Caki2 (cell line): Measurements from ENCODE around the gene NPAS2. TPM values are rescaled to one million over a fixed set of nuclear protein-coding genes. Genes with fewer than 3 reads are reported as not detected.

Experiments
- DNase-seq: peaks from one replicate; pipeline ENCODE4 v3.0.0-alpha.2; 2015; ENCODE audit warnings: low read depth
- in situ Hi-C: cut with HindIII; loops from 2 replicates; pipeline ENCODE4 v1.10.0; 2016; ENCODE audit warnings: low sequenced_read_pairs, low pct_unique_long_range_greater_than_20kb, mixed read lengths
- total RNA-seq: library from RNA; depleted of rRNA; stranded (reverse); fragments of >200 nt; shearing (Covaris generic); gene quantifications from 2 replicates; pipeline ENCODE4 v1.2.3, GENCODE V29; 2014; ENCODE audit warnings: low replicate concordance

Gene NPAS2
- total RNA-seq, 1 experiment from 2014 or later = 2.0 TPM

DNA sequence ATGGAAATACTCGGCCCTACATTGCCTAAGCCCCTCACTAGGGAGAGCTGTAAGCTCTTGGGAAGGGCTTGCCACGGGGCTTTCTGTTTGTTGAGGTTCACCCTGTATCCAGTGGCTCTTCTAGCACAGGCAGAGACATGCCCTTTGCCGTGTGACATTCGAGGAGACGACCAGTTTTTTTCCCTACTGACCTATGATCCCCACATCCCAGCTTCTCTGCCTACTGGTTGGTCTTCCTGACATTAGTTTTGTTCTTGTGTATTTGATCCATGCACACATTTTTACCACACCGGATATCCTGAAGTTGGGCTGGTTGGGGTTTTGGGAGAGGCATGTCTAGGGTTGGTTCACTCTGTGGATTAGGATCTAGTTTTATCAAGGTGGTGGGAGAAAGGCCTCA, 69.3 kb downstream of the NPAS2 start:
- in situ Hi-C loops = no loop called here
- no peak for DNase-seq

DNA sequence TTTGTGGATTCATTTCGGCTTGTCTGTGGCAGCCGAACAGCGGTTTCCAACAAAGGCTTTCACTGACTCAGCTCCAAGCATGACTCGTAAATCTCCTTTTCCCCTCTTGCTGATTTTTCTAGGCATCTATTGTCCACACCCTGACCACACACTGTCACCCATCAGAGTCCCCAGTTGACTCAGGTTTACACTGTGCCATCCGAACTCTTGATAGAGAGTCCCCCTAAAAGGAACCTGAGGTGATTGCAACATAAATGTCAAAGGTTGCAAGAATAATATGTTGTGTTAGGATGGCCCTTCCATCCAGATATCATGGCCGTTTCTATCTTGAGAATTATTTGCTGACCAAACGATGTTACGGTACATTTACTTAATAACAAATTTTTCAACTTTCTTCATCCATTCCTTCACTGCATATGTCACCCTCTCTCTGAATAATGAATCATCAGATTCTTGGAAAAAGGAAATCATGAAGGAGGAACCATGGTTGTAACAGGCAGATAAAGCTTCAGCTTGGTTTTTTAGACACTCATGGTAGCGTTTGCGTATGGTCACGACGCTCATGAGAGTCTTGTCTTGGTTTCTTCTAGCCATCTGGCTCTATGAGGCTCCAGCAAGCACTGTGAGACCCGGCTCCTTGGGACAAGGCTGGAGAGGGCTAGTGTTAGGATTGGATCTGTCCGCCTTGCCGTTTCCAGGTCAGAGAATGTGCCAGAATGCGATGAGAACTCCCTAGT, 72.1 kb downstream of the NPAS2 start:
- peak; percentile 79 for DNase-seq
- in situ Hi-C loops = no loop called here

DNA sequence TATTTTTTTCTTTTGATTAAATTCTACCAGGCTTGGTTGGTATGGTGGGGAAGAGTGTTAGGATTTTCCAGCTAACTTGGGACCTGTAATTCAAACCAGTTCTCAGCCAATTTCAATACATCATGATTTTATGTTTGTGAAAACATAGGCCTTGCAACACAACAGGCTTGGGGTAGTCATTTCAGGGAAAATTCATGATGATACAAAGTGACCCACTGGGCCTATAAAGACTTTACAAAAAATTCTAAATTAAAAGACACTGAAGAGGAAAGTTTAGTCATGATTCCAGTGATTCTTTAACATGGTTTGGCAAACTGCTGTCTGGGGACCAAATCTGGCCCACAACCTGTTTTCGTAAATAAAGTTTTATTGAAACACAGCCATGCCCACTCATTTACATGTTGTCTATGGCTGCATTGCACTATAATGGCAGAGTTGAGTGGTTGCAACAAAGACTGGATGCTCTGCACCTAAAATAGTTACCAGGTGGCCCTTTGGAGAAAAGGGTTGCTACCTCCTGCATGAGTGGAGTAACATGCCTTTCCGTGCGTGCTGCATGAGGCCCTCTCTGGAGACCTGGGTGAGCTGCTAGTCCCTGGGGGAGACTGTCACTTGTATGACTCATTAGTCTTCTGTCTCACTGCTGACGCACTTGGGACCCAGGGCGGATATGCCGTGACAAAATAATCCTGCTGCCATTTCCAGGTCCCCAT, 73.6 kb downstream of the NPAS2 start:
- in situ Hi-C loops = no loop called here
- peak; percentile 80 for DNase-seq

DNA sequence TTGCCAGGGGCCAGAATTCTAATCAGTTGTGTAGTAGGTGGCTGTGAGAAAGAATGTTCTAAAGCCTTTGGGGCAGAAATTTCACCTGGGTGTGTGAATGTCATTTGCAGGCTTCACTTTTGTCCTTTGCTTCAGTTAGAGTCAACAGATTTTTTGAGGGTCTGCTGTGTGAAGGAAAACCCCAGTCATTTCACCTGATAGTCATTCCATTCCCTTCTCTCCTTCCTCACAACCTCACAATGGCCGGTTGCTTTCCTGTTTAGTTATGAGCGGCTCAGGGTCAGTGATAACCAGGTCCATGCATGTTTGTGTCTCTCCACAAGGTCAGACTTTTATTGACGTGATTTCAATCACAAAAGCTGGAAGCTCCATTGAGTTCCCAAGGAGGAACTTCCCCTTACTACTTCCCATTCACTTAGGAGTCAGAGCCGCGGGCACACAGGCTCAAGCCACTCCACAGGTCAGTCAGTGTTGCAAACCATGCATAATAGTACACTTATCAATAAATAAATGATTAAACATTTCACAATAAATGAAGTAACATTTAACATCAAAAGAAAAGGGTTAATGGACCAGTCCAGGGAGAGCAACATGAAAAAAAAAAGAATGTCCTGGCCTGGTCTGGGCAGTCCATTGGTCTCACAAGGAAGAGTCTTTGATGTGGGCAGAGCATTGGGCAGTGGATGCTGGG, 74.3 kb downstream of the NPAS2 start:
- in situ Hi-C loops = no loop called here
- DNase-seq = no peak

DNA sequence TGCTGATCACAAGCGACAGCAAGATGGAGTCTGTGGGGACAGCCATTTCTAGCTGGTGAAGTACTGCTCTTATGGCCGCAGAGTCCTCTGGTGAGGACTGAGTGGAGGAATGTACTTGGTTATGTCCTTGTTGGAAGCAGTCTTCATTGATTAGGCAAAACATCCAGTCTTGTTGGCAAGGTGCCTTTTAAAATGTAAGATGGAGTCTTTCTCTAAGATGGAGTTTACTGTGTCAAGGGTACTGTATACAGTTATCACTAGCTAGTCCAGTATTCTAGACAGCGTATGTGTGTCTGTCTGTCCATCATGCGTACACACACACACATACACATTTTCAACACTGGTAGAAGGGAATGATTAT, 74.8 kb downstream of the NPAS2 start:
- in situ Hi-C loops = no loop called here
- DNase-seq = no peak

DNA sequence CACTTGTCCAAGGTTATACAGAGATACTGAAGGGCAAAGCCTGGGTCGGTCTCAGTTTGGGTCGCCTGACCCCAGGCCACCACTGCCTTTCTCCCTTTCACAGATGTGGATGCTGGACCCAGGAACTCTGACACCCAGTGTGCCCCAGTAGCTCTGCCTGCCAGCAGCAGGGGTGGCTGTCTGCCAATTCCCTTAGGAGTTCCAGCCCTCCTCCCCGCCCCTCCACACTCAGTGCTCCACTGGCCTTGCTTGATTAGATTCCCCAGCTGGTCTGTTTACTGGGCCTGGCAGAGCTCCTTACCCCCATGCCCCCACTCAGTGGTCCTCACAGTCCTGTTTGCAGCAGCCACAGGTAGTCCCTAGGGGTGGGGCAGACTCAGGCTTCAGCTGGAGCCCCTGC, 75.5 kb downstream of the NPAS2 start:
- in situ Hi-C loops = no loop called here
- peak; percentile 60 for DNase-seq

DNA sequence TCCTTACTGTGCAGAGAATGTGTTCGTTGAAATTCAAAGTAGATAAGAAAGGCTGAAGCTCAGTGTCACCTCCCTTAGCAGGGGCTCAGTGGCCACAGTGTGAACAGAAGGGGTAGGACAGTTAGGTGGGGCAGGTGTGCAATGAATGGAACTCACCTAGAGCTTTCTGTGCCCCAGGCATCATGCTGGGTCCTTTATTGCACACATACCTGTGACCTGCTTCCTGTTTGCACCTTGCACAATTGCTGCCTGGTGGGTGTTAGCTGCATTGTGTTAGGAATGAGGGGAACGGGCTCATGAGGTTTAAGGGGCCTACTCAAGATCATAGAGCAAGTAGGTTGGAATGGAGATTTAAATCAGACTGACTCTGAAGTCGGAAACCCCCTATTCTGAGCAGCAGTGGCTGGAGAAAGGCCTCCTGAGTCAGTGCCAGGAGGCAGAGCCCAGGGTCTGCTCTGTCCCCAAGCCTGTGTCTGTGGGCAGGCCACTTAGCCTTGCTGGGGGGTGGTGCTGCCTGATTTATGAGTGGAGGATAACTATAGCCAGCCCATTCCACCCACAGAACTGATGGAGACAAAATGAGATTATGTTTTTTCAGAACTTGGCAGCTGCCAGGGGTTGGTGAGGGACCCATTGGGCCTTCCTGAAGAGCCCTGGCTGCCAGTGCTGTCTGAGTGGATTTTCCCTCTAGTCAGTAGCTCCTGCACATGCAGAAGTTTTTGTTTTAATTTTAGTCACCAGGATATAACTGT, 76.2 kb downstream of the NPAS2 start:
- in situ Hi-C loops = no loop called here

DNA sequence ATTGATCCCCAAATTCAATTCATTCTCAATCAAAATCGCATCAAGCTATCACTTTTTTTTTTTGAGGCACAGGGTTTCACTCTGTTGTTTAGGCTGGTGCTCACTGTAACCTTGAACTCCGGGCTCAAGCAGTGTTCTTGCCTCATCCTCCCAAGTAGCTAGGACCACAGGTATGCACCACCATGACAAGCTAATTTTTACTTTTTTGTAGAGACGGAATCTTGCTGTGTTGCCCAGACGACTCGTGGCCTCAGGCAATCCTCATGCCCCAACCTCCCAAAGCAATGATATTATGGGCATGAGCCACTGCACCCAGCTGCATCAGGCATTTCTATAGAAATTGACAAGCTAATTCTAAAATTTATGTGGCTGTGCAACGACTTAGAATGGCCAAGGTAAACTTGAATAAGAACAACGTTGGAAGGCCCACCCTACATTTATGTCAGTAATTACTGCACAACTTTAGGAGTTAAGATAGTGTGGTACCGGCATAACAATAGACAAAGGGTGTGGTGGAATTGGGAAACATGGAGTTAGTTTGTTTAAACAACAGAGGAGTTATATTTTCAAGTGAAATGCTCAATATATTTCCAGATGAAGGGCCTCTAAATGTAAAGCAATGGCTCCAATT, 78.2 kb downstream of the NPAS2 start:
- DNase-seq = no peak
- in situ Hi-C loops = no loop called here

More for the DNA sequence above, 76.2 kb downstream of the NPAS2 start:
- DNase-seq = no peak

DNA sequence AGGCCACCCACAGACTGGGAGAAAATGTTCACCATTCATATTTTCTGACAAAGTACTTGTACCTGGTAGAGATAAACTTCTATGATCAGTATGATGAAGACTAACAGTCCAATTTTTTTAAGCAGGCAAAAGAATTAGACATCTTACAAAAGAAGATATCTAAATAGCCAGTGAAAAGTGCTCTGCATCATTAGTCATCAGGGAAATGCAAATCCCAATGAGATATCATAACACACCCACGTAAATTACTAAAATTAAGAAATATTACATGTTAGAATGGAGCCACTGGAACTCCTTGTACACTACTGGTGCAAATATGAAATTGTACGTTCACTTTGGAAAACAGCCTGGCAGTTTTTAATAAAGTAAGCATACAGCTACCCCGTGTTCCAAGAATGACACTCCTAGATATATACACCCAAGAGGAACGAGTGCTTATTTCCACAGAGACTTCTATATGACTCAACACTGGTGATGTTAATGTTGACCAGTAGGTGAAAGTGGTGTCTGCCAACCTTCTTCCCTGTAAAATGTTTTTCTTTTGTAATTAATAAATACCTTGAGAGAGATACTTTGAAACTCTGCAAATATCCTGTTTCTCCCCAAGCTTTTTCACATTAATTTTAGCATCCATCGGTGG, 80.3 kb downstream of the NPAS2 start:
- in situ Hi-C loops = no loop called here
- DNase-seq = no peak

DNA sequence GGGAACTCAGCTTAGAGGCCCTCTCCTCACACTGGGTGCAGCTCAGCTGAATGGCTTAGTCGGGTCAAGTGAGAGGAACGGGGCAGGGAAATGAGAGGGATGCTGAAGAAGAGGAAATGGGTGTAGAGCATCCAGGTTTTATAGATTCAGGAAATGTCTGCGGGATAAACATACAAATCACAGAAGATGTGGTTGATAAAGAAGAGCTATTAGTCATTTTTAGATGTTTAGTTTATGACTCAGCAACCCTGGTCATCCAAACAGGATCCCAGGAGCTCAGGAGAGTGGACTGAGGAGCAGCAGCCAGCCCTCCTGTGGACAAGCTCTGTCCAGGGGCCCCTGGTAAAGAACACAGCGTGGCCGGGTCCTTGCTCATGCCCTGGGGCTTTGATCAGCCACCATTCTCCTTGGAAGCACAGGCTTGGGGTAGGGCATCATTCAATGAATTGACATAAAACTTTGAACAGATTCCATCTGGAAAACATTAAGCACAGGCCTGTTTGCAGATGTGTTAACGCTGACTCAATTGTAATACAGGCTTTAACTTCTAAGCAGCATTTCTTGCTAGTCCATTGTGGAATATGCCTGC, 83.0 kb downstream of the NPAS2 start:
- in situ Hi-C loops = no loop called here
- peak; percentile 93 for DNase-seq

DNA sequence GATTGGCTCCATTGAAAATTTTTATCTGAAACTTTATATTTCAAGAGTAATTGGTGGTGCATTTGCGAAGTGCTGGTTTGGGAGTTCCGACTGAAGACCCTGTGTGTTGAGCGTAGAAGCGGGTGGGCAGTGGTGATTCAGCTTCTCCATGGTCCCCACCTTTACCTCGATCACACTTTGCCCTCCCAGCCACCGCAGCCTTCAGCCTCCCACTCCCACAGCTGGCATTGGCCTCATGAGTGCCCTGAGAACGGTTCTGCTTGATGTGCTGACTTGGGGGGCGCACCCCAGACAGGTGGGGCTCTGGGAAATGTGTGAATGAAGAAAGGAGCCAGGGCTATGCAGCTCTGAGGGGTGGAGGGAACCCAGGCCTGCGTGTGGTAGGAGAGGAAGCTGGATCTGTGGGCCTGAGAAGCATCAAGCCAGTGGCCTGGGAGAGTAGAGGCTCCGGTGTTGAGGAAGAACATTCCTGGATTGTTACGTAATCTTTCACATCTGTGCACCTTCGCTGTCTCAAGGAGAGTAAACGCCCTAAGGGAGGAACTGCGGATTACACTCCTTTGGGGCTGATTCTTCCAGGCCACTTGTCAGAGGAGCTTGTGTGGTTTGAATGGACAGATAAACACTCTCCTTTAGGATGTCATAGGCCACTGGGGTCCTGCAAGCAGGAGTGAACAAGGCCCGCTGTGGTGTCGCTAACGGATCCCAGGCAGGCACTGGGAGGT, 83.8 kb downstream of the NPAS2 start:
- peak; percentile 43 for DNase-seq
- in situ Hi-C loops = no loop called here

DNA sequence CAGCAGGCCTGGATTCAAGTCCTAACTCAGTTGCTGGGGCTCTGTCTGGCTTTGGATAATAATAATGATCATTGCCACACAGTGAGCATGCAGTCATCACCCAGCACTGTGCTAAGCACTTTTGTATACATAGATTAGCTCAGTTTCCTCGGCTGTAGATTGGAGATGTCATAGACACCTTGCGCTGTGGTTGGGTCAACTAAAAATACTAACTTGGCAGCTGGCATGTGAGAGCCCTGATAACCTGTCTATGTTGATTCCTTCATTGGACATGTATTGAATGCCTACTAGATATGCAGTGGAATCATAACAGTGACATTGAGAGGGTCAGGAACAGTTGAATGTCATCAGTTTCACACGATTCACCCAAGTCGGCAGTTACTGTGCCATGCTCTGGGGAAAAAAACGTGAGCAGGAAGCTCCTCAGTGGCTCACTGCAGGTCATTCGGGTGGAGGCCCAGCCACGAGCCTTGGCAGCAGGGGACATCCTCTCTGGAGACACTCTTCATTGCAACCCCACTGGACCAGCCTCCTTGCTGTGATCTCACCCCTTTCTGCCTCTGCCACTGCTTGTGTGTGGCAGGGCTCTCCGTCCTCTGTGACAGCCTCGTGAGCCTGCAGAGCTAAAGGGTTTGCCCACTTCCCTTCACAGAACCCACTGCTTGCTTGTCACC, 85.3 kb downstream of the NPAS2 start:
- in situ Hi-C loops = no loop called here
- DNase-seq = no peak

DNA sequence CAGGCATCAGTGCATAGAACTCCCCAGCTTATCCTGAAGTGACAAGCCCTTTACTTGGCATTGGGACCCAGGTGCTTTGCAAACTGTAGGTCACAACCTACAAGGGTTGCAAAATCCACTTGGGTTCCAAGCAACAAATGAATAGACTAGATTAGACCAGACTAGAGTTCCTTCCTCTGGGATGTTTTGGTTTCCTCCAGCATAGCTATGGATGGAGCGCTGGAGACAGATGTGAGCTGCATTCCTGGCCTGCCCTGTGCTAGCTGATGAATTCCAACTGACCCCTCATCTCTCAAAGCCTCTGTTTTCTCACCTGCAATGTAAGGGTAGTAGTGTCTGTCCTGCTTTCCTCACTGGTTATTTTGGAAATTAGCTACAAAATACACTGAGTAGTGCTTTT, 86.2 kb downstream of the NPAS2 start:
- in situ Hi-C loops = no loop called here

DNA sequence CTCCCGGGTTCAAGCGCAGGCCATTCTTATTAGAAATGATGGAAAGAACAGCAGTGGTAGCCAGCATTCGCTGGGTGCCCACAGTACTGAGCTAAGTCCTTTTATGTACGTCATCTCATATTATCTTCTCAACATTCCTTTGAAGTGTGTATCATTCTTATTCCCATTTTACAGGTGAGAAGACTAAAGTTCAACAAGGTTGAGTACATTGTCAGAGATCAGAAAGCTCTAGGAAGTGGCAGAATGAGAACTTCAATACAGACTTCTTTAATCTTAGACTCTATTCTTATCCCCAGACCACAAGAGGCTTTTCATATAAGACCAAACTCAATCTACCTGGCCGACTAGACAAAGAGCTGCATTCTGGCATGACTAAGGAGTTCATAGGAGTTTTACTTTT, 86.7 kb downstream of the NPAS2 start:
- no peak for DNase-seq
- in situ Hi-C loops = no loop called here

More for the DNA sequence above, 86.2 kb downstream of the NPAS2 start:
- DNase-seq = no peak

DNA sequence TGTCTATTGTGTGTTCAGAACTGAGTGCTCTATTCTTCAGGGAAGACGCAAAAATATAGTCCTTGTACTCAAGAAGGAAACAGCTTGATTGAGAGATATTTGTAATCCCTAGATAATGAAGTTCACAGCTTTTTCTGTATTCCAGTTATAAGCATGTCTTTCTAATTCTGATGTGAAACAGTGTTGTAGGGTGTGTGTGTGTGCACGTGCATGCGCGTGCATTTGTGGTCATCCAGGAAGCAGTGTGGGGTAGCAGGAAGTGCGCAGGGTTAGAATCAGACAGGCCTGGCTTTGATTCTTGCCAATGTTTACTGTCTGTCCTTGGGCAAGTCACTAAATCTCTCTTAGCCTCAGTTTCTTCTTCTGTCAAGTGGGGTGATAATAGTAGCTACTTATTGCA, 87.9 kb downstream of the NPAS2 start:
- DNase-seq = no peak
- in situ Hi-C loops = no loop called here

DNA sequence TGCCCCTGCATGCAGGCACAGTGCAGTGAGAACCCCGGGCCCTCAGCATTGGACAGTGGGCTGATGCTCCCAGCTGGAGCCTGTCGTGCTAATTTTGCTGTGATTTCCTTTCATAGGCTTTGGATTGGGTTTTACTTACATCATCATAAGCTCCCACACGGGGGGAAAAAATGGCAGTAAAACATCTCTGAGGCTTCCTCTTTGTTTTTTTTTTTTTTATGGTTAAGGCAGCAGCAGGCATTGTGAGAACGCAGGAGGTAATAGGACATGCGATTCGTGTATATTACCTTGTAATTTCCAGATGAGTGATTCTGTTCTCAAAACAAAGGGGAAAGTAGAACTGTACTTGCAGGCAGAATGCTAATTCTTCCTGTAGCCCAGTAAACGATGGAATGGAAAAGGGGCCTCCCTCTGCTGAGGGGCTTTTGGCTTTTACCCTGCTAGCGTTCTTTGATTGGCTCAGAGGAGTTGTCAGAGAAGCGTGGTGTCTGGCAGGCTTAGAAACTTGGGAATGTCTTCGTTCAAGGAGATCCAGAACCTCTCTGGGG, 89.7 kb downstream of the NPAS2 start:
- in situ Hi-C loops = no loop called here
- DNase-seq = peak; percentile 58
